GM23248 (cell line): ENCODE results near the gene TYSND1. TPM values are rescaled to one million over a fixed set of nuclear protein-coding genes. Genes with fewer than 3 reads are reported as not detected.

Source experiments
- DNase-seq: peaks from one replicate; pipeline ENCODE4 v3.0.0-alpha.2; 2015
- H2AFZ ChIP-seq: fragments of 200-600 bp; sonication (generic); 2 replicates; pipeline ENCODE4 v1.6.1; 2016; ENCODE audit warnings: antibody characterized with exemption
- H3F3A ChIP-seq: fragments of 200-600 bp; sonication (generic); 2 replicates; pipeline ENCODE4 v1.6.1; 2016; ENCODE audit warnings: mild to moderate bottlenecking, antibody characterized with exemption, mixed run types; ENCODE audit not compliant: insufficient read depth
- H3K27ac ChIP-seq: fragments of 200-600 bp; sonication (generic); 2 replicates; pipeline ENCODE4 v1.5.1; 2016; ENCODE audit warnings: mild to moderate bottlenecking
- H3K27me3 ChIP-seq: fragments of 200-600 bp; sonication (generic); replicated peaks from 2 replicates; pipeline ENCODE4 v1.6.1; 2016; ENCODE audit warnings: mild to moderate bottlenecking; ENCODE audit not compliant: insufficient read depth
- H3K36me3 ChIP-seq: fragments of 200-600 bp; sonication (generic); 2 replicates; pipeline ENCODE4 v1.6.1; 2016; ENCODE audit warnings: low read depth, mild to moderate bottlenecking
- H3K4me1 ChIP-seq: fragments of 200-600 bp; sonication (generic); 2 replicates; pipeline ENCODE4 v1.6.1; 2016; ENCODE audit warnings: mild to moderate bottlenecking; ENCODE audit not compliant: insufficient read depth
- H3K4me2 ChIP-seq: fragments of 200-600 bp; sonication (generic); one replicate; pipeline ENCODE4 v1.6.1; 2016; ENCODE audit warnings: mild to moderate bottlenecking; ENCODE audit not compliant: unreplicated experiment
- H3K4me3 ChIP-seq: fragments of 200-600 bp; sonication (generic); 2 replicates; pipeline ENCODE4 v1.5.1; 2016; ENCODE audit warnings: mild to moderate bottlenecking
- H3K79me2 ChIP-seq: fragments of 200-600 bp; sonication (generic); 2 replicates; pipeline ENCODE4 v1.6.1; 2016; ENCODE audit warnings: mild to moderate bottlenecking; ENCODE audit not compliant: insufficient read depth
- H3K9ac ChIP-seq: fragments of 200-600 bp; sonication (generic); 2 replicates; pipeline ENCODE4 v1.6.1; 2016; ENCODE audit warnings: mild to moderate bottlenecking
- H3K9me2 ChIP-seq: fragments of 200-600 bp; sonication (generic); 2 replicates; pipeline ENCODE4 v1.6.1; 2016; ENCODE audit warnings: mixed run types, mild to moderate bottlenecking, moderate library complexity; ENCODE audit not compliant: insufficient read depth
- H3K9me3 ChIP-seq: fragments of 200-600 bp; sonication (generic); one replicate; pipeline ENCODE4 v1.6.1; 2017; ENCODE audit warnings: low read depth
- H4K20me1 ChIP-seq: fragments of 200-600 bp; sonication (generic); 2 replicates; pipeline ENCODE4 v1.6.0; 2016; ENCODE audit not compliant: insufficient read depth
- EZH2 ChIP-seq: fragments of 200-600 bp; sonication (generic); IDR thresholded peaks from 2 replicates; pipeline ENCODE4 v1.6.1; 2018; ENCODE audit warnings: antibody characterized with exemption, mild to moderate bottlenecking; ENCODE audit not compliant: insufficient read depth, poor library complexity, severe bottlenecking
- EZH2phosphoT487 ChIP-seq: fragments of 200-600 bp; sonication (generic); IDR thresholded peaks from 2 replicates; pipeline ENCODE4 v1.6.1; 2018; ENCODE audit warnings: antibody characterized with exemption, moderate library complexity, mild to moderate bottlenecking, low read depth; ENCODE audit not compliant: insufficient read depth
- WGBS, 2 experiments: methylation state at CpG; one replicate each; pipeline ENCODE4 v1.1.6; 2015 to 2017; ENCODE audit warnings: low lambda C conversion rate in 2 of 2, low coverage in 1 of 2; ENCODE audit errors: missing lambda C conversion rate in 2 of 2; 5-methylcytosine and 5-hydroxymethylcytosine counted together
- in situ Hi-C: fragments of 300-500 bp; cut with MboI; formaldehyde crosslinking; loops from 2 replicates; pipeline ENCODE4 v1.15.0; 2020
- polyA plus RNA-seq: library from polyadenylated mRNA; unstranded; fragments of >200 nt; fragmentation: Nextera tagmentation; extraction: Ambion mirVana; gene quantifications from 2 replicates; pipeline ENCODE4 v1.2.1, GENCODE V29; 2016
- total RNA-seq: library from RNA; depleted of rRNA; stranded (reverse); fragments of >200 nt; shearing (Covaris generic); gene quantifications from 2 replicates; pipeline ENCODE4 v1.2.3, GENCODE V29; 2014

TYSND1 gene
- total and polyA plus RNA-seq, 2 experiments from 2014 or later: 4.0 to 6.4 TPM

DNA sequence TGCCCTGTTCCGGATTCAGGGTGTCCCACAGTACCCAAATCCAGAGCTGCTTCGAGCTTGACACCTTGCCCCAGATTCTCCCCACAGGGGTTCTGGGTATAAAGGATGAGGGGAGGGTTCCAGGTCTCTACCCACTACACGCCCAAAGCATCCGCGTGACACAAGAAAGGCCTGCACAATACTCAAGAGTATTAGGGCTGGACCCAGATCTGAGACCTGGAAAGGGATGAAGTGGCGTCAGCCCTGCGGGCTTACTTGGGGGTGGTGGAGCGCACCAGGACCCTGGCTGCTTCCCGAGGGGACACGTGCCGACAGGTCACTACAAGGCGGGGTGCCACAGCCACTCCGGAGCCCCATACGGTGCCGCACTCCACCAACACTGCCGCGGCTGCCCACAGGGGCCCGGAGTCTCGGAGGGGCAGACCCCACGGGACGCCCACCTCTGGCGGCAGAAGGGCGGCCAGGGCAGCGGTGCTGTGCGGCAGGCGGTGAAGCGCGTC, 1.3 kb downstream of the TYSND1 start:
- in situ Hi-C loops: no loop called here
- H3K27me3 ChIP-seq: no peaks in the 10 kb centered on the region
- peak overlapping the region; percentile 89 for H3K4me2 ChIP-seq
- H4K20me1 ChIP-seq: no peaks in the 10 kb centered on the region
- H3K4me1 ChIP-seq: peaks cover 9% of the 10 kb centered on the region
- H3K9ac ChIP-seq: peak overlapping the region; percentile 92
- TF ChIP-seq EZH2phosphoT487 (no peak), EZH2 (no peak)
- peak; percentile 56 for DNase-seq
- peaks cover 50% of the 10 kb centered on the region for H3K79me2 ChIP-seq
- H3K36me3 ChIP-seq: peaks cover 4% of the 10 kb centered on the region
- peak overlapping the region; percentile 90 for H3K27ac ChIP-seq
- H3K9me3 ChIP-seq: no peaks in the 10 kb centered on the region
- H2AFZ ChIP-seq: peak overlapping the region; percentile 64
- peak overlapping the region; percentile 77 for H3K4me3 ChIP-seq
- WGBS, 2 experiments: 7 to 9% methylated on average over 21 to 25 of the region's 28 CpGs
- peaks cover 33% of the 10 kb centered on the region for H3F3A ChIP-seq
- no peaks in the 10 kb centered on the region for H3K9me2 ChIP-seq

DNA sequence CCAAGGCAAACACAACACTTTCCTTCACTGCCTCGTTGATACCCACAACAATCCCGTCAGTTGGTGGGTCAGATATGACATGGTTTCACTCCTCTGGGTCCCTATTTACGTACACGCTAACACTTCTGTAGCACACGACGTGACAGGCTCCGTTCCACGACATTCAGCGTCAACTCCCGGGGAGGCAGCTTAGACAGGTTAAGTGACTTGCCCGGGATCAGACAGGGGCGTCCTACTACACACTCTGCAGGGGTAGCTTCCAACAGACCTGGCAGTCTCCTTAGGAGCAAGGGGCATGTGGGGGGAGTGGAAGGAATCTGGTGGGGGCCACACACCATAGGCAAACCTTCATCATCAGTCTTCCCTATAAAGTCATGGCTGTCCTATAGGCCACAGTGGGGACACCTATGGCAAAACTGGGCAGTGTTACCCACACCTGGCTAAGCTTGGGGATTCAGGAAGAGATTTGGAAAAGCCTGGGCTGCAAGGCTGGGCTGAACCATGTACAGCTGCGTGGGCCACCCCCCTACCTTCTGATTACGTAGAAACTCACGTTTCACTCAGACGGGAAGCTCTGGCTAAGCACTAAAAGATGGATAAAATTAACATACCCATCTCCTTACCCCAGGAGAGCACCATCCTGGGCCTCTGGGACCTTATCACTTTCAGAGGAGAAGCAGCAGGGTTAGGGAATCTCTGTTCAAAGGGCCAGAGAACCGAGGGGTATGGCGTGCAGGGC, 2.0 kb downstream of the TYSND1 start:
- Histone ChIP-seq H3K27ac (peak overlapping the region; percentile 90), H3K79me2 (peaks cover 44% of the 10 kb centered on the region), H3F3A (peaks cover 26% of the 10 kb centered on the region), H3K9me3 (no peaks in the 10 kb centered on the region), H3K4me3 (peak overlapping the region; percentile 77), H3K4me2 (peak overlapping the region; percentile 89), H3K4me1 (peaks cover 9% of the 10 kb centered on the region), H3K36me3 (no peaks in the 10 kb centered on the region; the same call in 1 of the 2 replicates), H2AFZ (peak overlapping the region; percentile 64), H3K27me3 (no peaks in the 10 kb centered on the region), H3K9me2 (no peaks in the 10 kb centered on the region), H4K20me1 (no peaks in the 10 kb centered on the region), H3K9ac (peak overlapping the region; percentile 92)
- in situ Hi-C loops: no loop called here
- no peak for DNase-seq
- WGBS, 2 experiments: 84% methylated on average over 18 of the region's 18 CpGs
- no peak for TF ChIP-seq EZH2
- no peak for TF ChIP-seq EZH2phosphoT487

DNA sequence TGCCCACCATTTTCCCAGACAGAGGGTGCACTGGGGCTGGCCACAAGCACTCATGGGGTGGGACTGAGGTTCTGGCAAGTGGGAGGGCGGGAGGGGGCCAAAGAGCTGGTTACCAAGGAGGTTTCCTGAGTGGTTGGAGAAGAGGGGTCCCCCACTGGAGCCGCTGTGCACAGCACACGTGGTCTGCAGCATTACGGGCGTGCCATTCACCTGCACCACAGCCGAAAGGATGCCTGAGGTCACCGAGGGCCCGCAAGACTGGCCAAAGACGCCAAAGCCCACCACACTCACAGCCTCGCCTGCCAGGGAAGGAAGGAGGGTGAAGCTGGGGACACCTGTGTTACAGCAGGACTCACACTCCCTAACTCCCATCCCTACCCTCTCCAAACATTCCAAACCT, 3.9 kb downstream of the TYSND1 start:
- 91 to 93% methylated on average over 9 to 10 of the region's 10 CpGs for WGBS, 2 experiments
- no peak for DNase-seq
- no peaks in the 10 kb centered on the region for H4K20me1 ChIP-seq
- TF ChIP-seq EZH2phosphoT487 (no peak), EZH2 (no peak)
- H3K9me2 ChIP-seq: no peaks in the 10 kb centered on the region
- no peaks in the 10 kb centered on the region for H3K36me3 ChIP-seq
- H3K4me2 ChIP-seq: no peak overlapping the region
- H3K27ac ChIP-seq: no peak overlapping the region
- H3K27me3 ChIP-seq: no peaks in the 10 kb centered on the region
- no peaks in the 10 kb centered on the region for H3K9me3 ChIP-seq
- no peak overlapping the region for H3K4me3 ChIP-seq
- peaks cover 27% of the 10 kb centered on the region for H3K79me2 ChIP-seq
- peaks cover 9% of the 10 kb centered on the region; the same call in 1 of the 2 replicates for H3F3A ChIP-seq
- peaks cover 9% of the 10 kb centered on the region for H3K4me1 ChIP-seq
- in situ Hi-C loops: no loop called here
- no peak overlapping the region for H2AFZ ChIP-seq
- H3K9ac ChIP-seq: no peak overlapping the region

GRCh38 chr10:70140297-70140696, 6.2 kb downstream of the TYSND1 start:
- no peak overlapping the region for H3K27ac ChIP-seq
- no peaks in the 10 kb centered on the region for H3K36me3 ChIP-seq
- H3F3A ChIP-seq: no peaks in the 10 kb centered on the region
- no peak overlapping the region for H3K4me3 ChIP-seq
- H3K4me2 ChIP-seq: no peak overlapping the region
- no peaks in the 10 kb centered on the region for H4K20me1 ChIP-seq
- no peak overlapping the region for H2AFZ ChIP-seq
- no peaks in the 10 kb centered on the region for H3K9me3 ChIP-seq
- no peak for DNase-seq
- no peaks in the 10 kb centered on the region for H3K4me1 ChIP-seq
- WGBS, 2 experiments: 91 to 92% methylated on average over 5 of the region's 5 CpGs
- in situ Hi-C loops: no loop called here
- peaks cover 25% of the 10 kb centered on the region for H3K79me2 ChIP-seq
- TF ChIP-seq EZH2: no peak
- TF ChIP-seq EZH2phosphoT487: no peak
- H3K27me3 ChIP-seq: no peaks in the 10 kb centered on the region
- no peaks in the 10 kb centered on the region for H3K9me2 ChIP-seq
- no peak overlapping the region for H3K9ac ChIP-seq
